Activated CD4-positive, alpha-beta T cell treated with anti-CD3 and anti-CD28 coated beads, Interleukin-2, amount 50 U/mL, for 4 hours (primary cell): ENCODE results near the gene TMEM201.

Experiments
- DNase-seq, 2 experiments: peaks; one replicate each; pipeline ENCODE4 v3.0.0-alpha.2; 2020

Gene TMEM201

DNA sequence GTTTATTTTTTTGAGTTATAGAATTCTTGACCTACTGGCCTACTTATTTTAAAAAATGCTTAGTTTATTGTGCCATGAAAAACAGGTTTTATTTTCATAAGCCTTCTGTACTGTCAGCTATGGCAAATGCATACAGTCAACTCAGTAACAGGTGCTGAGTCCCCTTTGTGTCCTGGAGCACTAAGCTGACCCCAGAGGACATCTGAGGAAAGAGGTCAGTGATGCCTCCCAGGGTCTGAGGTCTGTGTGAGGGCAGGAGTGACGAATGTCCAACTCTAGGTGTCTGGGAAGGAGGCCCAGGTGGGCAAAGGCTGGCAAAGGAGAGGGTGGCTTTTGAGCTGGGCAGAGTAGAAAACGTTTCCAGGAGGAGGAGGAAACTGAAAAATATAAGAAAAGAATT is 7.8 kb upstream of the TMEM201 start:
- no peak for DNase-seq

DNA sequence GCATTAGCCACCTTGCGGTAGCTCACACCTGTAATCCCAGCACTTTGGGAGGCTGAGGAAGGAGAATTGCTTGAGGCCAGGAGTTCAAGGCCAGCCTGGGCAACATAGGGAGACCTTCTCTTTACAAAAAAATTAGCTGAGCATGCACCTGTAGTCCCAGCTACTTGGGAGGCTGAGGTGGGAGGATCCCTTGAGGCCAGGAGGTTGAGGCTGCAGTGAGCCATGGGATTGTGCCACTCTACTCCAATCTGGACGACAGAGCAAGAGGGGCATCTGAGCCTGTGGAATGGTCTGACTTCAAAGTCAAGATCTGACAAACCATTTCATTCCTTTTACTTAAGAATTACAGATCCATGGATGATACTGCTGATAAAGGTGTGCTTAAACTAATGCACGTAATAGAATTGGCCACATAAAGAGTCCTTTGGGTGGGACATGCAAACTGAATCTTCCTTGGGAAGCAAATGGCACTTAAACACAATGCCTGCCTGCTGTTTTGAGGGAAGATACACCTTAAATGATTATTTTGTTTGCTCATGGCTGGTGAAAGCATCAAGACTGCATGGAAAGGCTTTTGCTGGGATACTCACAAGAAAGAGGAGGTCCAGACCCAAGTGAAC is 2.5 kb upstream of the TMEM201 start:
- DNase-seq: no peak

DNA sequence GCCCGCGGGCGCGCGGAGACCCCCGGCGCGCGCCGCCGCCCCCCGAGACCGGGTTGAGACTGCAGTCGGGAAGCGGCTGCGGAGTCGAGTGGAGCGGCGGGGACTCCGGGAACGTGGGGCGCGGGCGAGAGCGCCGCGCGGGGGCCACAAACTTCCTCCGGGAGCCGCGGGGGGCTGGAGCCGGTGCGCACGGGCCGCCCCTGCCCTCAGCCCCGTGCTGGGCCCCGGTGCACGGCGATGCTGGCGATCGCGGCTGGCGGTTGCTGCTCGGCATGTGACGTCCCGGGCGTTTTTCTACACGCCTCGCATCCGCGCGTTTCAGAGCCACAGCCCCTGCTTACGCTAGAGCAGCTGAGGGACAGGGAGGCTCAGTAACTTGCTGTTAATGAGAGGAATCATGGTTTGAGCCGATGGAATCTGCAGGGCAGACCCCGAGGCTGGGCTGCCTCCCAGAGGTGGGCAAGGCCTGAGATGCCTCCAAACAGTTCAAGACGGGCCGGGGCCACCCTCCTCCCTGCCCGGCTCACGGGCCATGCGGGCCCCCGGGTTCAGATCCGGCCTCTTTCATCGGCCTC is 520 bp downstream of the TMEM201 start:
- peak; percentile 29 to 34 for DNase-seq

DNA sequence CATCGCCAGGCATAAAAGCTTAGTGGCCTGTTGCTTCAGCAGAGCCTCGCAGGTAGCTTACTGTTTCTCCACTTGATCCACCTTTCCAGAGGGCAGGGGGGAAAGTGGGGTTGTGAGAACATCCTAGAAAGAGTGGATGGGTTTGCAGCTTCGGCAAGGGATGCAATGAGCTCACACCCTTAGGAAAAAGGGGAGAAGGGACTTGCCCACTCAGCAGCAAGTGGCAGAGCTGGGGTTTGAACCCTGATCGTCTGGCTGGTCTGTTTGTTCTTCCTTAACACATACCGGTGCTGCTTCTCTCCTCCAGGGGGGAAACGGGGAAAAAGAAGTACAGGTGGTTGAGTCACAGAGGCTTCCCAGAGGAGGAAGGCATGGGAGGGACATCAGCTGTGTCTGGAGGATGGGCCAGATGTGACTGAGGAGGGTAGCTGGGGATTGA is 1.0 kb downstream of the TMEM201 start:
- no peak for DNase-seq

DNA sequence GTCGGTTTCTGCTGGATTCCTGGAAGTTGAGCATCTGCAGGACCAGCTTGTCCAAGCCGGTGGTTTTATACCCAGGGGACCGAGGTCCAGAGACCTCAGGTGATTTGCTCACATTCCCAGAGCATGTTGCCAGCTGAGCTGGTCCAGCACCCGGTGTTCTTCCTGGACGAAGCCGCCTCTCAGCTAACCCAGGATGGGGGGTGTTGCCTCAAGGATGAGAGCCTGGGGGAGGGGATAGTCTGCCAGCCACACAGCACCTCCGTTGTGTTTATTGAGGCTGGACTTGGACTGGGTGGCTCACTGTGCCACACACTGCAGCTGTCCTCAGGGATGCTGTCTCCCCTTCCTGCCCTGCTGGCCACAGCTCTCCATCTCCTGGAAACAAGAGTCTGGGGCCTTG is 1.5 kb downstream of the TMEM201 start:
- DNase-seq: no peak

DNA sequence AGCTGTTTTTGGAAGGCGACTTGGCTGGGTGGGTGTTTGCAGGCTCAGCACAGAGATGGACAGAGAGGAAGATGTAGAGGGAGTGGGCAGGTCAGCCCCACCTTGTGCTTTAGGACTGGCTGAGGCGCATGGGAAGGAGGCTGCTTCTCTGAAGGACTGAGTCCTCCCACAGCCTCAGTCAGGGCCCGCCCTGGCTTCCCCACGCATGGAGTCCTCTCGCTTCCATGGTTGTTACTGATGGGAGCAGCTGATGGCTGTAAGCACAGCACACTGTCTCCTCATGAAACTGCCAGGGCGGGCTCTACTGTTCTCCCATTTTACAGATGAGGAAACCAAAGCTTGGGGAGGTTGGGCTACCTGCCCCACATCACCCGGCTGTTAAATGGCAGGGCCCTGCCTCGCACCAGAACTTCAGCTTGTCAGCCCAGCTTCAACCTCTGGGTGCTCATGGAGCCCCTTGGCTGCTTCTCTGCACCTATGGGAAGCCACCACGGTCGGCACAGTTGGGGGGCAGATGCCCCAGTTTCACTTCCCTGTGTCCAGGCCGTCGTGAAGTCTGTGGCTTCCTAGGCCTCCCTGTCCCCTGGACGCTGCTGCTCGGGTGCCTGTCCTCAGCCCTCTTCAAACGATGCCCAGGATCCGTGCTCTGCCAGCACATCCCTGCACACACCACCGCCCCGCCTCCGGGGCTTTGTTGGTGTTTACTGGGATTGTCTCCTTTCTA is 2.4 kb downstream of the TMEM201 start:
- no peak for DNase-seq

DNA sequence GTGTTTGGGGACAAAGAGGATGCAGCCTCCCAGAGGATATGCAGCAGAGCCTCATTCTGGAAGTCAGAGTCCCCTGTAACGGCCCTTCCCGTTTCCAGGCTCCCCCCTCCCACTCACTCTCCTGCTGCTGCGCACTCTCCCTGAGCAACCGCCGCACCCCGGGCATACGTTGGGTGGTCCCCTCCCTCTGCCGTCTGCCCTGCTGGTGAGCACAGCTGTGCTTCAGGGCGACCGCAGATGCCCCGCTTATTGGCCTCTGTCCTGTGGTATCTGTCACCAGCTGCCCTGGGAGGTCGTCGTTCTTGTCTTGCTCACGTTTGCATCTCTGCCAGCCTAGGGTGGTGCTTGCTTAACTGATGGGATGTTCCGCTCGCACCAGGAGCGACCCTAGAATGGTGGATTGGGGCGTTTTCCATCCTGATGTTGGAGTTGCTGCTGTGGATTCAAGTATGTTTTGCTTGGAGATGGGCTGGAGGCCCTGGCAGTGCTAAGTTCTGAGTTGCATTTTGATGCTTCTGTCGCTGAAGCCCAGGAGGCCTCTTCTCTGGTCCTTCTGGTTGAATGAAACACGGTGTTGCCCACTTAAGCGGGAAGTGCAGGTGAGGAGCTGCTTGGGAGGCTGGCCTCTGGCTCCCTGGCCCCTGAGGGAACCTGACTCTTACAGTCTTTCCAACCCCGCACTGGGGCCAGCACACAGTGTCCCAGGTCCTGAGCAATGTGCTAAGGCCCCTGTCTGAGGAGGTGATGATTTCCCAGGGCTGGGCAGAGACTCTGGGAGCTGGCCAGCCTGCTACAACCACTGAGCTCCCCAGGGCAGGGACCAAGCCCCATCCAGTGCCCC is 3.2 kb downstream of the TMEM201 start:
- no peak for DNase-seq

DNA sequence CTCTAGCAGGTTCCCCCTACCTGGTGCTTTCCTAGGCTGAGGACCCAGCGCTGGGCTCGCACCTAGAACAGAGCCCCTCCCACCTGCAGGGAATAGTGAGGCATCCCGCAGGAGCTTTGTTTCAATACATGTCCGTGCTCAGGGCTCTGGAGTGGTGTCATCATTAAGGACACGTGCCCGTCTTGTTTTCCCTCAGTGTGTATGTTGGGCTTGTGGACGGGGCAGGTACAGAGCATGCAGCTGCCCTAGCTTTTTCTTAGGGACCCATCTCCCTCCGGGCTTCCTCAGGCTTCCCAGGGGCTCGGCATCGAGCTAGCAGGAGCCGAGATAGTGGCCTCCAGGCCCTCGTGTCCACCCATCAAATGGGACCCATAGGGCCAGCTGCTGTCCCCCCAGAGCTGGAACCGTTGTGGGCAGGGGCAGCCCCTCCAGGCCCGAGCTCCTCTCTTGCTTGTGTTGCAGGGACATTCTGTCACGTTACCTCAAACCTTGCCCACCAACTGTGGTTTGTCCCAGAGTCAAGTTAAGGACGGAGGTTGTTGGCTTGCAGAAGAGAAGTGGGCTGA is 3.9 kb downstream of the TMEM201 start:
- DNase-seq: no peak

DNA sequence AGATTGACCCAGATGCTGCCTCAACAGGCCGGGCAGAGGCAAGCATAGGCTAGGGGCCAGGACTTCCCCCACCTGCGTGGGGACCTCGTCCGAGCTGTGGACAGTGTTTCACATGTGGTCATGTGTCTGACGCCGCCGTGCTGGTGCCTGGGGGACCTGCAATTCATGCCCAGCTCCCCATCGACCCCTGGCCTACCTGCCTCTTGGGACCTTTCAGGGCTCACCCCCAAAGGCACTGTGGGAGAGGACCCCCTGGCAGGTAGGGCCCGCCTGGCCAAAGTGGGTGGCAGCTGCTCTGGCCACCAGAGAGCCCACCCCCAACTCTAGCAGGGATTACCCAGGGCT is 4.4 kb downstream of the TMEM201 start:
- DNase-seq: no peak

DNA sequence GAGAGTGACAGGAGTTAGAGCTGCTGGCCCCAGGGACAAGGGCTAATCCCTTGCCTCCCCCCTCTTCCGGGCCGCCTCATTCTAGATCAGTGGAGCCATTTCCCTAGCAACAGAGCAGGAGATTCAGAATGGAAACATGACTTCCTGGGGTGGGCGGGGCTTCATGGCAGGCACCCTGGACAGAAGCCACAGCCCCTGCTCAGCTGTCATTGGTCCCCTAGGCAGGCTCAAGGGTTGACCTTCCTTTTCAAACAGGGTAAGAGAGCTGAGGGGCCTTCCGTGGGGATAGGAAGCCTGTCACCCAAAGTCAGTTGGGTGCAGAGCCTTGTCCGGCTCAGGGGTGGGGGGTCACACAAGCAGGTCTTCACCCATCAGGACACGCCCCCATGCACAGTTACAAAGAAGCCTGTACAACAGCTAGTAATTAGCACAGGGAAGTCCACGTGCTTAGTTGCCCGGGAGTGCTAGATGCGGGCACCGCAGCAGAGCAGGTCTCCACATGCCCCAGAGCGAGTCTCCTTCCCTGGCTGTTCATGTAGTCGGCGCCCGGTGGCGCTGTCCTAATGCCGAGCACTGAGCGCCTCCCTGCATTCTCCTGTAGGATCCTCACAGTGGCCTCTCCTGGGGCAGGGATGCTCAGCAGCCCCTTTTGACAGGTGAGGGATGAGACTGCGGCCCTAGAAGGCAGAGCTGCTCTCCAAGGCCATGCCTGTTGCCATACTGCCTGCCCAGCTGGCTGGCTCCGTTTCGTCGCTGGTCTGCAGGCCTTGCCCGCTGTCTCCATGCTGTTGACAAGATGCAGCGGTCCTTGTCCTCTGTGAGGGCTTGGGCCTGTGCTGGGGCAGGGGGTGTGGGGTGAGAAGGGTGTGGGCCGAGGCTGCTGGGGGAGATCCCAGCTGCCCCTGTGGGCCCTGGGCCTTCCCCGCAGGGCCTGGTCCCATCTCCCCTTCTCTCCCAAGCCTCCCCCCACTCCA is 5.1 kb downstream of the TMEM201 start:
- peak in 1 of 2 experiments; percentile 9 for DNase-seq

DNA sequence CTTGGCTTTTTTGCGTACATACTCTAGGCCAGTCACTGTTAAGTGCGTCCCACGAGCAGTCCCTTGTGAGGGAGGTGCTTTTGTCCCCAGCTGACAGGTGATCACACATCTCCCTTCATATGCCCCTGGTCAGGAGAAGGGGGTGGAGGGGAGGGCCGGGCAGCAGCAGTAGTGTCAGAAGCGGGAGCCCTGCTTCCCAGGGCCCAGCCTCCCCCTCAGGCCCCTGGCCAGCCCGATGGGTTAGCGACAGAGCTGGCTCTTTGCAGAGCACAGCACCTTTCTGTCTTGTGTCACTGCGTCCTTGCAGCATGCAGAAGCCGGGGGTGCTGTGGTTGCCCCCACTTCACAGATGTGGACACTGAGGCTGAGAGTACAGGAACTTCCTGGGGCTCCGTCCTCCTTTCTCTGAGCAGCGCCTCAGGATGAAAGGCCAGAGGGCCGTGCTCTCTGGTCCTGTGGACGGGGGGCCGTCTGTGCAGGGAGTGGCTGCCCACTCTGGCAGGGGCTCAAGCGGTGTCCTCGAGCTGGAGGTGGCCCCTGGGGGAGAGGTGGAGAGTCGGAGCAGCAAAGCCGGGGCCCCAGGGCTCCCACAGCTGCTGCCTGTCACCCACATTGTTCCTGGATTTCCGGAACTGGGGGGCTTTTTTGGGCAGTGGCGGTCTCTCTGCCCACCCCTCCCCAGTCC is 5.9 kb downstream of the TMEM201 start:
- DNase-seq: no peak

DNA sequence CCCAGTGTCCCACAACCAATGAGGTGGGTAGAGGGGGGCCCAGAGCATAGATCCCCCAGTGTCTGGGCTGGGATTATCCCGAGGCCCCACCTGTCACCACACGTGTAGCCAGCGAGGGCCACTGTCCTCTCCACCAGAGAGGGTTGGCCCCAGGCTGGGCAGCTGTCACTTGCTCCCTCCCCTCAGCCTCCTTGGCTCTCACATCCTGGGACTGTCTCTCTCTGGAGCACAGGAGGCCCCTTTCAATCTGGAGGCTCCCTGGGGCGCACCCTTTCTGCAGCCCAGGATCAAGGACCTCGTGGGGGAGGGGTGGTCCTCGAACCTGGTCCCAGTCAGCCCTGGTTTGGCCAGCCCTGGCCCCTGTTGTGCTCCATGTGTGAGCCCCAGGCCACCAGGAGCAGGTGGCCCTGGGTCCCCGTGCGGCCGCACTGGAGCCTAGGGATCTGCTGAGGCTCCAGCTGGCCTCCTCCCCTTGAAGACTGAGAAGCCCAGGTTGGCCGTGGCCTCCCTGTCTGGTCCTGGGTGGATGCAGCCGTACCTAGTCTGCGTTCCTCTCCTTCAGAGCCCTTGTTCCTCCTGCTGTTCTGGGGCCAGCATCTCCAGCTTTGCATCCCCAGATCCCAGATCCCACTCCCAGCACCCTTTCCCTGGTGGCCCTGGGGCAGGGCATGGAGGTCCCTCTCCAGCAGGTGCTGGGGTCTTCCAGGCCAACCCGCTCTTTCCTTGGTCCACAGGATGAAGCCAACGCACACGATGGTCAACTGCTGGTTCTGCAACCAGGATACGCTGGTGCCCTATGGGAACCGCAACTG is 6.7 kb downstream of the TMEM201 start:
- no peak for DNase-seq

DNA sequence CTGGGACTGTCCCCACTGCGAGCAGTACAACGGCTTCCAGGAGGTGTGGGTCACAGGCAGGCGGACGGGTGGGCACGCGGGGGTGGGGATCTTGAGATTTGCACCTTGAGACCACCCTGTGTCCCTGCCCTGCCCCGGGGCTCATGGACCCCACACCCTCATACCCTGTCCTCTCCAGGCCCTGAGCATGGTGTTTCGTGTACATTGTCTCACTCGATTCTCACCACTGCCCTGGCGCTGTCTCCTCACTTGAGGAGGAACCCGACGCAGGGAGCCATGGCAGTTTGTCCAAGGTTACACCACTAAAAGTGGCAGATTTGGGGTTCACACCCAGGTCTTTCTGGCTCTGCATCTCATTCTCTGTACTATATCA is 7.2 kb downstream of the TMEM201 start:
- no peak for DNase-seq

DNA sequence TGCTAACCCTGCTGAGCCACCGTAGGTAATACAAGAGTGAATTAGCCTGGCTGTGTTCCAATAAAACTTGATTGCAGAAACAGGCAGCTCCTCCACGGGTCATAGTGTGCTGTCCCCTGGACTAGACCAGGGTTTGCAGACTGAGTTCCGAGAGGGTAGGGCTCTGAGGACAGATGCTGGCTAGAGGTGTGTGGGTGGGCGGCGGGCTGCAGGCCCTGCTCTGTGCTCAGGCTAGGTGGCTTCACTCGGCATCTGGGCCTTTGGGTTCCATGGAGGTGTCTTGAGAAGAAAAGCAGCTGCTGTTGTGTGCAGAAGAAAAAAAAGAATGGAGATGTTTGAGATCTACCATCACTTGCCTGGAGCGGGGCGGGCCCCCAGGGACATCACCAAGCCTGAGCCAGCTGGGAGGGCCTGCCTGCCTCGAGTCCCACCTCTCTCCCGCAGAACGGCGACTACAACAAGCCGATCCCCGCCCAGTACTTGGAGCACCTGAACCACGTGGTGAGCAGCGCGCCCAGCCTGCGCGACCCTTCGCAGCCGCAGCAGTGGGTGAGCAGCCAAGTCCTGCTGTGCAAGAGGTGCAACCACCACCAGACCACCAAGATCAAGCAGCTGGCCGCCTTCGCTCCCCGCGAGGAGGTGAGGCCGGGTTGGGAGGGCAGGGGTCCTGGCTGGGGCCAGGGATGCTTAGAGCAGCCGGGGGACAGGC is 7.9 kb downstream of the TMEM201 start:
- no peak for DNase-seq

DNA sequence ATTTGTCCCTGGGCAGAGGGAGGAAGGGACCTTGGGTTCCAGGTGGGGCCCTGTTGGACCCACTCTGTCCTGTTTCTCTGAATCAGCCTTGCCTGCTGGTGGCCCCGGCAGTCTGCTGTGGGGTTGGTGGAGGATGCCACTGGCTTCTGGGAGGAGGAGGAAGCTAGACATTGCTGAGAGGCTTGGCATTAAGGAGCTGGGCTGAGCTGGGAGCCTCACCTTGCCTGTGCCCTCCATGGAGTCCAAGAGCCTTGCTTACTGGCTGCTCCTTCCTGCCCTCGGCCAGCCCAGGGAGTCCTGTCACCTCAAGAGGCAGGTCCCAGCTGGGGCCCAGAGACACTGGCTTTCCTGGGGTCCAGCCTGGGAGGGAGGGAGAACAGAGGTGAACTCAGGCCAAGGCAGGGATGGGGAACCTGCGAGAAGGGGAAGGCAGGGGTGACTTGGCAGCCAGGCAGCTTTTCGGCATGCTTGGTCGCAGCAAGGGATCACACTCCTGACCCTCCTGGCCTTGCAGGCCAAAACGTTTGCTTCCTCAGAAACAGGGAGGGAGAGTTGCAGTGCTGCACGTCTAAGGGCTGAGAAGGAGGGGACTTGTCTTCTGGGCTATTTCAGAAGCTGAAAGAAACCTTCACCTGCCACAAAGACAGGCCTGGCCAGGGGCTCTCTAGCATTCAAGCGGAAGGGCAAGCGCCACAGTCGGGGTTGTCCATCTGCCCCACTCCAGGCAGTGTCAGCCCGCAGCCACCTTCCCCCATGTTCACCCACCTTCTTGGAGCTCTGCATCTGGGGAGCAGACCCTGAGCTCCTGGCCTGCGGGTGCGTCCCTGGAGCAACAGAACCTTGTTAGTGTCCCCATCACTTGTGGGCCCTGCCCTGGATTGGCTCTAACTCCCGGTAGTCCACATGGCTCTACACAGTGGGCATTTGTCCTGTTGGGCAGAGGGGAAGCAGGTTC is 8.9 kb downstream of the TMEM201 start:
- DNase-seq: no peak

DNA sequence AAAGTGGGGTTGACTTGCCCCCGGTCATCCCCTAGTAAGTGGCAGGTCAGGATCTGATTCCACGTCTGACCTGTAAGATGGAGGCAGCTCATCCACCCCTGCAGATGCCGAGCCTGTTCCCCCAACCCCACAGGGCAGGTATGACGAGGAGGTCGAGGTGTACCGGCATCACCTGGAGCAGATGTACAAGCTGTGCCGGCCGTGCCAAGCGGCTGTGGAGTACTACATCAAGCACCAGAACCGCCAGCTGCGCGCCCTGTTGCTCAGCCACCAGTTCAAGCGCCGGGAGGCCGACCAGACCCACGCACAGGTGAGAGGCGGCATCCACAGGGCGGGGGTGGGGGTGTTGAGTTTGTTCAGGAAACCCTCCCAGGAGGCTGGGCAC is 9.6 kb downstream of the TMEM201 start:
- DNase-seq: no peak

DNA sequence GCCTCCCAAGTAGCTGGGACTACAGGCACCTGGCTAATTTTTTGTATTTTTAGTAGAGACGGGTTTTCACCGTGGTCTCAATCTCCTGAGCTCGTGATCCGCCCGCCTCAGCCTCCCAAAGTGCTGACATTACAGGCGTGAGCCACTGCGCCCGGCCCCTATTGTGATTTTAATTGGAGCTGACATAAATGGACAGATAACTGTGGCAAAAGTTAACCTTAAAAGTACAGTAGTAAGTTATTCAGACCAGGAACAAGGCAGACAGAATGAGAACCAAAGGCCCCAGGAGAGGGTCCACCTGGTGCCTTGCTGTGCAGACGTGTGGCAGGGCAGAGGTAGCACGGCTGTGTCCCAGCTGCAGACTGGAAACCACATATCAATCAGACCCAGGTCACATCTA is 11.0 kb downstream of the TMEM201 start:
- no peak for DNase-seq
